HG02840 (cell line): ENCODE measurements around the gene MAMLD1.

Source experiments
- ATAC-seq: cut with Tn5 transposase; IDR thresholded peaks from one replicate; pipeline ENCODE4 v1.9.1; 2021; ENCODE audit warnings: mild to moderate bottlenecking, moderate library complexity, moderate number of reproducible peaks; ENCODE audit not compliant: unreplicated experiment, low FRiP score

MAMLD1 gene

DNA sequence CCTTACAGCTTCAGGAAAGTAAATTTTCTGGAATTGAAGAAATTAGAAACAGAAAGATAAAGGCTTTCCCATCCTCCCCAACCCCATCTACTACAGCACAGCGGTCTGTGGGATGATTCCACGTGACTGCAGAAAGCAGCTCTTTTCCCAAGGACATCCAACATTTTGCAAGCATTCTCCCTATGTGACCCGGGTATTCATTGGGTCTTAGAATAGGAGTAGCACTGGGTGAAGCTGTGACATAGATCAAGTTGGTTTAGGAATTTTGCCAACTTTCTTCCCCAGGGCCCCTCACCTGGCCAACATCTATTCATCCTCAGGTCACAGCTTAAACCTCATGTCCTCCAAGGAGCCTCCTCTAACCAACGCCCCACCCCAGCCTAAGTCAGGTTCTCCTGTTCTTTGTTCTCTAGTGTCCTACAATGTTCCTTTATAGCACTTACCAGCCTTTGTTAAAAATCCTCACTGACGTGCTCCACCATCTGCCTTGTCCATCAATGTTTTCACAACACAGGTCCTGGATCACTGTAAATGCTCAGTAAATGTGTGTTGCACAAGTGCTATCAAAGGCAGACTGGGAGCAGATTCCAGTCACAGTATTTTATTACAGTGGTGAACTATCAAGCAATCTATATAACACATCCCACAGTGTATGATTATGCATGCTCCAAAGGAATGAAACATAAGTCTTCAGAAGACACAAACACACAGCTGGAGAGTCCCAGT lies 124.4 kb downstream of the MAMLD1 start:
- ATAC-seq = no peak

DNA sequence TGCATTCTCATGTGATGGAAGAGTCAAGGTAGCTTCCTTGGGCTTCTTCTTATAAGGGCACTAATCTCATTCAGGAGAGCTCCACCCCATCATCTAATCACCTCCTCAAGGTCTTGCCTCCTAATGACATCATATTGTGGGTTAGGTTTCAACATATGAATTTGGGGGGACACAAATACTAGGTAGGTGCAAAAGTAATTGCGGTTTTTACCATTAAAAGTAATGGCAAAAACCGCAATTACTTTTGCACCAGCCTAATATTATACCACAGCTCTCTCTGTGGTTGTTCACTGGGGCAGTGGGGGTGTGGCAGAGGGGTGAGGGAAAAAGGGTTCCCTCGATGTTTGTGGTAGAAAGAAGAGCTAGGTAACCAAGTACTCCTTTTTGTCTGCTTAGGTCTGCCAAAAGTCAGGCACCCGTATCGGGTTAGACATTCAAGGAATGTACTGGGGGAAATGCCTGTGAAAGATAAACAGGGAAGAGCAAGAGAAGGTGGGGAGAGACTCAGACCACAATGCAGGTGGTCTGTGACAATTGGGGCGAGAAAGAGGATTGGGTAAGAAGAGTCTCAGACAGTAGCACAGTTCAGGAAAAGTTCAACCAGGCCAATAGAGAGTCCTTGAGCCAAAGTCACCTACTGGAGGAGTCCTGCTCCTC lies 126.4 kb downstream of the MAMLD1 start:
- ATAC-seq = no peak

DNA sequence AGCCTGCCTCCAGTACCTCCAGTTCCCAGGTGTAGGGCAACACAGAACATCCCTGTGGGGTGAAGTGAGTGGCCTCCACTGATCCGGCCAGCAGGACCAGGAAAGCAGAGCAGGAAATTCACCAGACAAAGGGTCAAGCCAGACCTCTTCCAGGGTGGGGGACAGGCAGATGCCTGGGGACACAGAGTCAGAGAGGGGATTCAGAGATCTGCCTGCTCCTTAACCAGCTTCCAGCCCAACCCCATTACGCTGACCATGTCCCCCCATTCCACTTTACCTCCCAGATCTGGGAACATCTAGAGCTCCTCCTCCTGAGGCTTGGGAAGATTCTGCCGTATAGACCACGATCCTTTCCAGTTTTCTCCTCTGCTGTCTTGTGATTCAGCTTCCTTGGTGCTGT lies 132.4 kb downstream of the MAMLD1 start:
- ATAC-seq = no peak

DNA sequence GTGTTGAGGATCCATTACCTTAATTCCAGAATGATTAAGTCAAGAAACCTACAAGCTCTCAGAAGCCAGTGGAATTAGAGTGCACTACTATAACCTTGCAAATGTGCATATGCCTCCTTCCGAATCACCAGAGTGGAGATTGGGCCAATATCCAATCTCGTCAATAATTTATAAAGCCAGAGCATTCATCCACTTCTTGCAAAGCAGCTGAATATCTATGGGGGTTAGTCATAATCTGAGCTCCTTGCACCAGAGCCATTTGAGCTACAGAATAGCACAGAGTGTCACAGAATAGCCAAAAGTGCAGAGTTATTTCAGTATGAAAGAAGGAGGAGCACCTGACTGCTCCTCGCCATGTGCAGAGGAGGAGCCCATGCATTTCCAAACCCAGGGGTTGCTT lies 136.1 kb downstream of the MAMLD1 start:
- no peak for ATAC-seq

DNA sequence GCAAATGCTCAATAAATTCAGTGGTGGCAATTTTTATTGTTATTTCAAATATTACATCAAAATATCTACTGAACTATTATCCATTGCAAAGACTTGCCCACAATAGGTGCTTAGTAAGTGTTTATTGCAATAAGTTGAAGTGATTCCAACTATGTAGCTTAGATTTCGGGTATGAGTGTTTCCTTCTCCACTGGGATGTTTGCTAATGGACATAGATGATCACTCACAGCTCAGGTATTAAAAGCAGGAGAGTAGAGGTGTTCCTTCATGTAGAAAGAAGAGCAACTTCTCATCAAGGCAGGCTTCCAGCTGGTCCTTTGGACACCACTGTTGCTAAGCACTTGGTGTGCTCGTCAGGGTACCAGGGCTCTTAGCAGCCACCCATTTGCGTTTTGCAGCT lies 139.0 kb downstream of the MAMLD1 start:
- no peak for ATAC-seq

DNA sequence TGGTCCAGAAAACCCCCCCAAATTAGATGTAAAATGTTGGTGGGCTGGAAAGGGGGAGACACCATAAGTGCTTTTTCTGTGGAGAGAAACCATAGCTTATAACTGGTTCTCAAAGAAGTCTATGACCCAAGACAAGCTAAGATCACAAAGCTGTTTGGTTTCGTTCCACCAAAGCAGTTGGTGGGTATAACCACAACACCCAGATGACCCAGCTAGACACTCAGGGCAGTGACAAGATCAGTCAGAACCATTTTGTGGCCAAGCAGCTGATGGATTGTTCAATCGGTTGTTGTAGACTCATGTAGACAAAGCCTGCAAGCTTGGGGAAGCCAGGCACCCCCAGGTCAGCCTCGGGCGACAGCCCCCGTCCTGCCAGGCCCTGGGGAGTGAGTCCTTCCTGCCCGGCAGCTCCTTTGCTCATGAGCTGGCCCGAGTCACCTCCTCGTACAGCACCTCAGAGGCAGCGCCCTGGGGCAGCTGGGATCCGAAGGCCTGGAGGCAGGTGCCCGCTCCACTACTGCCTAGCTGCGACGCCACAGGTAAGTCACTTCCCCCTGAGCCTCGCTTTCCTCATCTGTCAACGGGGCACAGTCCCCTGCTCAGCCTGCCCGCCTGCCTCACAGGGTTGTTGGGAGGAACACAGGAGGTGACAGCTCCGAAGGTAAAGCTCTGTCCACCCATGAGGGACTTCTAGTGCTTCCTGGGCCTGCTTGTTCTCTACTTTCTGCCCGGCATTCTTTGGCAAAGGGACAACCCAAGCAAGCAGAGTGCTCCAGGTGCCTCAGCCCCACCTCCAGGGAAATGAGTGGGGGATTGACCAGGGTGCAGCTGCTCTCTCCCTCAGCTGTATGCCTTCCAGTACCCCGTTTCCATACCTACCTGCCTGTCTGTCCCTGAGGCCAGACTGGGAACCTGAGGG lies 140.1 kb downstream of the MAMLD1 start:
- ATAC-seq = no peak

DNA sequence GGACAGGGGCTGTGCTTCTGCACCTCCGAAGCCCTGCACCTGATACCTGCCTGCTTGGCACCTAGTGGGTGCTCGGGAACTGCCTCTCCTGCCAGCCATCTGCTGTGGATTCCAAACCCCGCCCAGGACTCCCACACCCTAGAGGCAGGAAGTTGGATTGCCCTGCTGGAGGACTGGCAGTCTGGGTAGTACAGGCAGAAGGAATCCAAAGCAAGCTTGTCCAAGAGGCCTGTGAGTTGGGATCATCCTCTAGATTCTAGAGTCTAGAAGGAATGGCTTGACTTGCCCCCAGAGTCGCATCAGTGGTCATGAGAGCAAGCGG lies 140.7 kb downstream of the MAMLD1 start:
- ATAC-seq = no peak

DNA sequence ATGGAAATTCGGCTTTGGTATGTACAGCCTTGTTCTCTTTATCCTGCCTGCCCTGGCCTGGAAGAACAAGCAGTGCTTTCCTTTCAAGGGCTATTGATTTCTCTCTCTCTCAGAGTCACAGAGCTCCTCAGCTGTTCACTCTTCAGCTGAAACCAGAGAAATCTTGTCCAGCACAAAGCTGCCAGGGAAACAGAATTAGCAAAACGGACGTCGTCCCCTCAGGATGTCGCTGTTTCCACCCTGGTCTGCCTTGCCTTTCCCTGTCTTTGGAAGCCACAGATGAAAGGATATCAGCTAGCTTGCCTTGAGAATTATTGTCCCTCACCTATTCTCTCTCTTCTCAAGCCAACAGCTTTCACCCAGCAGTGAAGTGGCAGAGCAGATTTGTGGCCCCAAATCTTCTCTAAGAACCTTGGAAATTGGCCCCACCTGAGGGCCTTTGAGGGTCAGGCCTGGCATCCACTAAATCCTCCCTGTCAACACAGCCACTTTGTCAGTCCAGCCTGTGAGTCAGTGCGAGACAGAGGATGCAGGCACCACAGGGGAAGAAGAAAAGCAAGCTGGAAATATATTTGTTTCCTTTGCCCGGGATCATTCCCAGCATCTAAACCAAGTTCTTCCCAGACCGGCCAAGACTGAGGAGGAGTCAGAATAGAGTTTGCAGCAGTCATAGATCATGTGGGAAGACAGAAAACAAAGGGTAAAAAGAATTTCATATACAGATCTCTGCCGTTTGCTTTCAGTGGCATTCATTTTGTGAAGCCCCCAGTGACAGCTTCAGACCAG lies 141.5 kb downstream of the MAMLD1 start:
- no peak for ATAC-seq

DNA sequence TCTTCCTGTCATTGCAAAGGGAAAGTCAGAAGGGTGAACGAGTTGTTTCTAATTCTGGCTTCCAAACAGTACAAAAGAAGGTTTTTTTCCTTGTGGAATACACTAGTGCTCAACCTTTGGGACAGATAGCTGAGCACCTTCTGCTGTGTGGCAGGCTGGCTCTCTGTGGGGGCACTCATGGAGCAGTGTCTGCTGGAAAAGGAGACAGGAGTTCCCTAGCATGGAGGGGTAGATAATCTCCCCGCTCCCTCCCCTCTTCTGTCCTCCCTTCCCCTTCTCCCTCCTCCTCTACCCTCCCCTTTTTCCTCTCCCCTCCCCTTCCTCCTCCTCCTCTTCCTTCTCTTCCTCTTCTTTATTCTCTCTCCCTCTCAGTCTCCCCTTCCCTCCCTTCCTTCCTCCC lies 142.9 kb downstream of the MAMLD1 start:
- ATAC-seq = no peak

DNA sequence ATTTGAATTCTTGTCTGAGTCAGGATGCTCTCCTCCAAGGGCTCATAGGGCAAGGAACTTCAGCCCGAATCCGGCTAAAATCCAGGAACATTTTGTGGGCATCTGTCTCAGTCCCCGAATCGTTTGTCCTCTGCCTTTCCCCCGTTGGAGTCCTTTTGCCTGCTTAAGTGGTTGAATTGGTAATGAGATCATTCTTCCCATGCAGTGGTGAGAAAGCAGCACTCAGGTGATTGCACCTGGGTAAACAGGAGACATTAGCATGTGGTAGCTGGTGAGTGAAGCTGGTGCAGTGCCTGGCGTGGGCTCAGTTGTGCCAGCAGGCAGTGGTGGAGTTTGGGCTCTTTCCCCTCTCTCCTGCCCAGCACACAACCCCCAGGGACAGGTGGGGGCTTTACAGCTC lies 143.4 kb downstream of the MAMLD1 start:
- ATAC-seq = no peak

DNA sequence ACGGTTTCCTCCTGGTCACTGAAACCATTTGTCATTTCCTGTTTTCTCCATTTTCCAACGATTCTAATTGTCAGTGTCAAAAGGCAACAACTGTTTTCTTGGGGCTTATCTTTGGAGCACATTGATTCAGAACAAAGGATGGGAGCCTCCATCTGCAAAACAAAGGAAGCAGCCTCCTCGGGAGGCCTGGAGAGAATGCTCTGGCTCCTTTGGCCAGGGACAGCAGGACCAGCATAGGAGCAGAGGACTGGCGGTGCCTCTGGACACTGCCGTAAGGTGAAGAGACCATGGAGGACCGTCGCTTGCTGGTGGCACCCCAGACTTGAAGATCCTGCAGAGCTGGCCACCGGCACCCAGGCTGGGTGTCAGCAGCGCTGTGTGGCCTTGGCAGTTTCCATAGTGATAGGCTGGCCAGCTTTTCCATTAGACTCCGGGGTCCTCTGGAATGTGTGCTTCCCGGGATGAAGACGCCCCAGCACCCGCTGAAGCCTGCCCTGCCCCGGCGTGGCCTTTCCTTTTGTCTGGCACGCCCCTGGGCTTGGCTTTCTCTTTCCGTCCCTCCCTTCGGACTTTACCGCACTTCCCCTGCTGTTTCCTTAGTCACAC lies 144.2 kb downstream of the MAMLD1 start:
- no peak for ATAC-seq

DNA sequence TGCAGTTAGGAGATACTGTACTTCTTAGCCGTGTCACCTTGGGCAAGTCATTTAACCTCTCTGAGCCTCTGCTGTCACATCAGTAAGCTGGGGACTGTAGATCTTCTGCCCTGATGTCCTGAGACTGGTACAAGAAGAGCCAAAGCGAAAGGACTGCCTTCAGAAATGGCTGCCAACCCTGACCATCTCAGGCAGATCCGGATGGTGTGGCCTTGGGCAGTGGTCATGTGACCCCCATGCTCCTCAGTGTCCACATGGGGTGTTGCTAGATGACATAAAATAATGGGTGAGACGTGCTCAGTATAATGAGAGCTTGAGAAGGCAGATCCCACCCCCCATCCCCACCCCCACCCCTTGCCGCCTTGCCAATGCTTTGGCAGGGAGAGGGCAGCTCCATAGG lies 144.9 kb downstream of the MAMLD1 start:
- no peak for ATAC-seq

DNA sequence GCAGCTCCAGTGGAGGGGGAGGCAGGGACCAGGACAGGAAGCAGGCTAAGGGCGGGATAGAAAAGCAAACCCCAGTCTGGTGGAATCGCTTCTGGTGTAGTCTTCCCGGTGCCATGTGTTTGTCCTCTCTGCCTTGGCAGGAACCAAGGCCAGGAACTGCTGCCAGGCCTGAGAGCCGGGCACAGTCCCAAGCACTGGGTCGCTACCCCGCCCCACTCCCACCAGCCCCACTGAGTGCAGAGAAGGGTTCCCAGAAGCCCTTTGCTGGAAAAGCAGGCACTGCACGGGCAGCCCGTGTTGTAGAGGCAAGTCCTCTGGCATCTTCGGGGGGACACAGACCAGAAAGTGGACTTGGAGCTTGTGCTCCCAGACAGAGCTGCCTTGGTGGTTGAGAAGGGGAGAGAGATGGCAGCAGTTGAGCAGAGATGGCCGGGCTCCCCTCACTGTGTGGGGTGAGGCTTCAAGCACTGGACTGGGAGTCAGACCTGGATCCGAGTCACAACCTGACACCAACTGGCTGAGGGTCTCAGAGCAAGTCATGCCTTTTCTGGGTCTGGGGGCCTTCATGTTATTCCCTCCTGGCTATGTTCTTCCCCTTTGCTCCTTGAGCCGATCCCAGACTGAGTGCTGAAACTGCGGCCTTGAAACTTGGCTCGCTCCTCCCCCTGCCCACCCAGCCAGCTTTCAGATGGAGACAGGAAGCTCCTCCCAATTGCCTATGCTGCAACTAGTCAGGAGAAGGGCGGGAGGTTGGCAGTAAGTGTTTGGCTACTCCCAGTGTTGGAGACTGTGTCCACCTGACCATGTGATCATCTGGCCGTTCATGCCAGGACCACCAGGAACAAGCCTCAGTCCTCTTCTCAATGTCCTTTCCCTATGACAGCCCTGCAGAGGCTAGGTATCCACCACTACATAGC lies 145.6 kb downstream of the MAMLD1 start:
- ATAC-seq = no peak

DNA sequence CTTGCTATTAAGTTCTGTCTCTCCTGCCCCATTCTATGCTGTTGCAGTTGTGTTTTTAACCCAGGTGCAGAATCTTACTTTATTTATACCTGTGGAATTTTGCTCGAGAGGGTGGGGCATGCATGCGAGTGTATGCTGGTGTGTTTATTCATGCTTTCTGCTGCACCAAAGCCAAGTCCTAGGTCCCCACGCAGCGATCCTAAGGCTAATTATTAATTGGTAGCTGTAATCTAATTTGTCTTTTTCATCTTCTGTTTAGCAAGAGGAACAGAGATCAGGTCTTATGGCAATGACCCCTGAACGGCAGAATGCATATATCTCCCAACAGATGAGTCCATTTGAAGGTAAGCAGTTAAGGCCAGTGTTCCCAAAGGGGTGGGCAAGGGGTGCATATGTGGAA lies 146.6 kb downstream of the MAMLD1 start:
- no peak for ATAC-seq

DNA sequence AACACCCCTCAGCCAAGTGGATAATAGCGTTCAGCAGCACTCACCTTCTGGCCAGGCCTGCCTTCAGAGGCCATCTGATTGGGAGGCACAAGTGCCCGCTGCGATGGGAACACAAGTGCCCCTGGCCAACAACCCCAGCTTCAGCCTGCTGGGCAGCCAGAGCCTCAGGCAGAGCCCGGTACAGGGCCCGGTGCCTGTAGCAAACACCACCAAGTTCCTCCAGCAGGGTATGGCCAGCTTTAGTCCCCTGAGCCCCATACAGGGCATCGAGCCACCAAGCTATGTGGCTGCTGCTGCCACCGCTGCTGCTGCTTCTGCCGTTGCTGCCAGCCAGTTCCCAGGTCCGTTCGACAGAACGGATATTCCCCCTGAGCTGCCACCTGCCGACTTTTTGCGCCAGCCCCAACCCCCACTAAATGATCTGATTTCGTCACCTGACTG lies 149.4 kb downstream of the MAMLD1 start:
- no peak for ATAC-seq

DNA sequence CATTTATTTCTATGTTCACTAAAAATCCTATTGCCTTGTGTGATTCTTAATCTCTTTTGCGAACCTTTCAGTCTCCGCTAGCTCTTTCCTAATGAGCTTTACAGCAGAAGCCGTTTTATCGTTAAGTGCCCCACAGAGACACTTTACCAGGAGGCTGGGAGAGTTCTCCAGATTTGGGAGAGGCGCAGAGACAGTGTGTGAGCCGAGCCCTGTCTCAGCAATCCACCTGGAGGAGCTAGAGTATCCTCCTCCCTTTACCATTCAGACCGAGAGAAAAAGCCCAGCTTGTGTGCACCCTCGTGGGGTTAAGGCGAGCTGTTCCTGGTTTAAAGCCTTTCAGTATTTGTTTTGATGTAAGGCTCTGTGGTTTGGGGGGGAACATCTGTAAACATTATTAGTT lies 150.4 kb downstream of the MAMLD1 start:
- ATAC-seq = no peak

DNA sequence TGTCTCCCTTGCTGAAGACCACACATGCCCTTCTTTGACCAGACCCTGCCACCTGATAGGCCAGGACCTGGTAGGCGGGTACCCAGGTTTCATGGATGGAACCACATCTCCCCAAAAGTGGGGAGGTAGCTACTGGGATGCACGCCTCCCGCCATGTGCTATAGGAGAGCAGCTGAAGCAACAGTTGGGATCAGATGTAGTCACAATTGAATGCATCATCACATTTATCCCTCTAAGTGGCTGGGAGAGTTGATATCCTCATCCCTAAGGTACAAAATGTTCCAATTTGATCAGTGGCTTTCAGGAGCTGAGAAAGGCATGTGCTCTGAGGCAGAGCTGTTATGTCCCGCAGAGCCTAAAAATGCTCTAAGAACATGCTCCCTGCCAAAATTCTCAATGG lies 151.3 kb downstream of the MAMLD1 start:
- no peak for ATAC-seq

DNA sequence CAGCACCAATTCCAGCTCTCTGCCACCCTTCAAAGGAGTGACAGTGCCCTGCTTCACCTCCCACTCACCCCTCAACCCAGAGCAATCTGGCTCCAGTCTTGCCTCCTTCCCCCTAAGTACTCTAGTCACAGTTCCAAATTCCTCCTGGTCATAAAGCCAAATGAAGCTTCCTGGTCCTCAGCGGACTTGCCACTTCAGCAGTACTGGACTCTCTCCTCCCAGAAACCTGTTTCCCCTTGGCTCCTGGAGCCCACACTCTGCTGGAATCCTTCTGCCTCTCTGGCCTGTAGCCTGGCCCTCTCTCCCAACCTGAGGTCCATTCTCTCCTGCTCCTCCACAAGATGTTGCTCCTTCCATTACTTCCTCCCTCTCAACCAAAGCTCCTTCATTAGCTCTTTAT lies 152.7 kb downstream of the MAMLD1 start:
- no peak for ATAC-seq

DNA sequence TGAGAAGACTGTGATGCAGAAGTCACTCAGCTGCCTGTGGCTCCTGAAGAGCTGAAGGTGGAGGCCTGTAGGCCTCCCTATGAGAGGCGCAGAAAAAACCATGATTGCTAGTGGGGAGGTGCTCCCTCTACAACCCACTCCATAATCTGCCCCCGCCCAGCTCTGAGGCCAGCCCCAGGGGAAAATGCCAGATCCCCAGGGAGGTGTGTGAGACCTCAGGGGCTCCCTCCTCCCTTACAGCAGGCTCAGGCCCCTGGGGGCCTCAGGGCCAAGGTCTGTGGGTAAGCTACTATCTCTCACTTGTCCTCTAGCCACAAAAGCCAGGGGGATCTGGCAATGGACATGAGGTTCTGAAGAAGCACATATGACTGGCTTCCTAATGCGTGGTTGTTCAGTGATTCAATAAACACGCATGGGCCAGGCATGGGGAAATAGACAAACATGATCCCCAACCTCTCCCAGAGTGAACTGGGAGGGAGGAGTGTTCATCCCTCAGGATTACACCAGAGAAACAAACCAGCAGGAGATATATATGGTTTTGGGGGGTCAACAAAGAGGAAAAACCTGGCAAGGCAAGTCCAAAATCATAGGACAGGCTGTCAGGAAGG lies 154.3 kb downstream of the MAMLD1 start:
- no peak for ATAC-seq
